Thyroid gland (tissue), 4 donors: ENCODE measurements around the gene ITPR2.

Source experiments
- CTCF ChIP-seq, 6 experiments: fragments of 200-600 bp in 3 of 6; fragments of 450-650 bp in 3 of 6; sonication (generic) in 3 of 6; IDR thresholded peaks; one replicate each; pipeline ENCODE4 v1.5.1; 2016 to 2019; ENCODE audit warnings: antibody characterized with exemption in 6 of 6, mild to moderate bottlenecking in 2 of 6, inconsistent platforms in 1 of 6, moderate library complexity in 1 of 6
- POLR2A ChIP-seq, 2 donors: fragments of 450-650 bp; IDR thresholded peaks; one replicate each; pipeline ENCODE4 v1.6.1; 2017; ENCODE audit warnings: antibody characterized with exemption in 2 of 2, mild to moderate bottlenecking in 2 of 2, moderate library complexity in 1 of 2

- TF ChIP-seq CTCF (IDR thresholded peaks at IDR 0.05) (no peak), POLR2A (IDR thresholded peaks at IDR 0.05) (no peak)
These were observed 32.6 kb downstream of the ITPR2 start for GRCh38 chr12:26800347-26800746.
